HepG2 (cell line): ENCODE measurements around the gene SLC43A1. TPM values are rescaled to one million over a fixed set of nuclear protein-coding genes. Genes with fewer than 3 reads are reported as not detected.

Experiments used
- FLYWCH1 ChIP-seq: sonication (generic); formaldehyde crosslinking; IDR thresholded peaks from 2 replicates; pipeline ENCODE4 v1.8.1; 2023; ENCODE audit warnings: mild to moderate bottlenecking, missing genetic modification reagents
- HDAC2 ChIP-seq: sonication (generic); formaldehyde crosslinking; IDR thresholded peaks from 2 replicates; pipeline ENCODE4 v1.4.0; 2020; ENCODE audit warnings: missing genetic modification reagents
- HNRNPLL ChIP-seq: fragments of 200-400 bp; formaldehyde crosslinking; IDR thresholded peaks from 2 replicates; pipeline ENCODE4 v1.6.1; 2017; ENCODE audit warnings: mild to moderate bottlenecking, low read depth, low read length; ENCODE audit not compliant: poor library complexity, severe bottlenecking
- MED13 ChIP-seq: sonication (generic); formaldehyde crosslinking; IDR thresholded peaks from 2 replicates; pipeline ENCODE4 v1.5.0; 2020; ENCODE audit warnings: missing genetic modification reagents
- NAIF1 ChIP-seq: sonication (generic); formaldehyde crosslinking; IDR thresholded peaks from 2 replicates; pipeline ENCODE4 v1.5.0; 2020; ENCODE audit warnings: mild to moderate bottlenecking, missing genetic modification reagents, borderline replicate concordance
- SETDB1 ChIP-seq: sonication (generic); formaldehyde crosslinking; IDR thresholded peaks from 2 replicates; pipeline ENCODE4 v1.5.1; 2020; ENCODE audit warnings: missing genetic modification reagents, mild to moderate bottlenecking, borderline replicate concordance
- SOX6 ChIP-seq, 2 experiments: fragments of 450-650 bp in 1 of 2; sonication (generic) in 1 of 2; formaldehyde crosslinking in 1 of 2; IDR thresholded peaks; 2 replicates each; pipeline versions ENCODE4 v1.4.0 to v1.6.1; 2017 to 2020; ENCODE audit warnings: antibody characterized with exemption in 1 of 2, mild to moderate bottlenecking in 1 of 2, missing genetic modification reagents in 1 of 2
- SRSF9 ChIP-seq: fragments of 200-400 bp; formaldehyde crosslinking; IDR thresholded peaks from 2 replicates; pipeline ENCODE4 v1.6.1; 2018; ENCODE audit warnings: borderline replicate concordance, mild to moderate bottlenecking, low read depth, low read length; ENCODE audit not compliant: insufficient read depth, poor library complexity, severe bottlenecking
- TBP ChIP-seq: sonication (generic); formaldehyde crosslinking; IDR thresholded peaks from 2 replicates; pipeline ENCODE4 v1.5.0; 2020; ENCODE audit warnings: missing genetic modification reagents
- TCF7 ChIP-seq: sonication (generic); IDR thresholded peaks from 2 replicates; pipeline ENCODE4 v1.6.1; 2016; ENCODE audit warnings: antibody characterized with exemption, low read depth
- ZBTB44 ChIP-seq: sonication (generic); formaldehyde crosslinking; IDR thresholded peaks from 2 replicates; pipeline ENCODE4 v1.4.0; 2020; ENCODE audit warnings: missing genetic modification reagents
- ZMYM3 ChIP-seq: sonication (generic); formaldehyde crosslinking; IDR thresholded peaks from 2 replicates; pipeline ENCODE4 v1.5.1; 2020; ENCODE audit warnings: mild to moderate bottlenecking, missing genetic modification reagents
- ZNF235 ChIP-seq: sonication (generic); formaldehyde crosslinking; IDR thresholded peaks from 2 replicates; pipeline ENCODE4 v1.8.1; 2023; ENCODE audit warnings: mild to moderate bottlenecking, missing genetic modification reagents, borderline replicate concordance
- ZNF264 ChIP-seq: sonication (generic); formaldehyde crosslinking; IDR thresholded peaks from 2 replicates; pipeline ENCODE4 v1.4.0; 2020; ENCODE audit warnings: missing genetic modification reagents
- ZNF296 ChIP-seq: sonication (generic); formaldehyde crosslinking; conservative IDR thresholded peaks from 2 replicates; pipeline ENCODE4 v1.5.0; 2020; ENCODE audit warnings: mild to moderate bottlenecking, missing genetic modification reagents
- ZNF460 ChIP-seq: sonication (generic); formaldehyde crosslinking; IDR thresholded peaks from 2 replicates; pipeline ENCODE4 v1.5.1; 2020; ENCODE audit warnings: missing genetic modification reagents, mild to moderate bottlenecking, borderline replicate concordance
- ZNF468 ChIP-seq: sonication (generic); formaldehyde crosslinking; IDR thresholded peaks from 2 replicates; pipeline ENCODE4 v1.8.0; 2022; ENCODE audit warnings: mild to moderate bottlenecking, moderate library complexity, missing genetic modification reagents
- ZNF678 ChIP-seq: sonication (generic); formaldehyde crosslinking; IDR thresholded peaks from 2 replicates; pipeline ENCODE4 v1.4.0; 2020; ENCODE audit warnings: mild to moderate bottlenecking, missing genetic modification reagents
- ZNF746 ChIP-seq: sonication (generic); formaldehyde crosslinking; IDR thresholded peaks from 2 replicates; pipeline ENCODE4 v1.8.0; 2022; ENCODE audit warnings: mild to moderate bottlenecking, missing genetic modification reagents
- ZNF777 ChIP-seq: sonication (generic); formaldehyde crosslinking; IDR thresholded peaks from 2 replicates; pipeline ENCODE4 v1.4.0; 2020; ENCODE audit warnings: missing genetic modification reagents
- ZSCAN31 ChIP-seq: sonication (generic); formaldehyde crosslinking; IDR thresholded peaks from 2 replicates; pipeline ENCODE4 v1.5.0; 2020; ENCODE audit warnings: low read depth, mild to moderate bottlenecking, missing genetic modification reagents
- polyA plus RNA-seq, 8 experiments: library from polyadenylated mRNA; depleted of rRNA in 3 of 8; stranded (reverse) in 7 of 8; unstranded in 1 of 8; fragments of >200 nt; fragmentation: Illumina TruSeq in 4 of 8; extraction: Trizol in 4 of 8; gene quantifications; 2 replicates each; pipeline versions ENCODE4 v1.2.1 to v1.2.3, GENCODE V29; 2011 to 2016; ENCODE audit warnings: low read depth in 4 of 8, missing spikeins in 1 of 8, mixed read lengths in 1 of 8; ENCODE audit not compliant: insufficient read depth in 1 of 8
- total RNA-seq, 5 experiments: library from RNA; depleted of rRNA; stranded (reverse); fragments of >200 nt; fragmentation: Illumina TruSeq; extraction: Trizol; gene quantifications; 2 replicates each; pipeline ENCODE4 v1.2.3, GENCODE V29; 2016; ENCODE audit warnings: low read depth in 1 of 5
- TF ChIP-seq, protein P1 (sequence below): sonication (generic); formaldehyde crosslinking; IDR thresholded peaks from 2 replicates; pipeline ENCODE4 v1.9.0; 2021; ENCODE audit warnings: missing genetic modification reagents, mild to moderate bottlenecking, borderline replicate concordance
- TF ChIP-seq, protein P2 (sequence below): conservative IDR thresholded peaks from 2 replicates; pipeline ENCODE4 v1.6.1; 2018; ENCODE audit warnings: missing genetic modification reagents
- TF ChIP-seq, protein P3 (sequence below): sonication (generic); formaldehyde crosslinking; IDR thresholded peaks from 2 replicates; pipeline ENCODE4 v1.8.0; 2022; ENCODE audit warnings: mild to moderate bottlenecking, missing genetic modification reagents, moderate library complexity
- TF ChIP-seq, protein P4 (sequence below): sonication (generic); formaldehyde crosslinking; IDR thresholded peaks from 2 replicates; pipeline ENCODE4 v1.4.0; 2020; ENCODE audit warnings: missing genetic modification reagents

SLC43A1 gene
- total and polyA plus RNA-seq, 2 of the 13 experiments (the other 11 are each of a cell fraction or from before 2014, with no cell fraction given): 72.3 to 87.6 TPM

DNA sequence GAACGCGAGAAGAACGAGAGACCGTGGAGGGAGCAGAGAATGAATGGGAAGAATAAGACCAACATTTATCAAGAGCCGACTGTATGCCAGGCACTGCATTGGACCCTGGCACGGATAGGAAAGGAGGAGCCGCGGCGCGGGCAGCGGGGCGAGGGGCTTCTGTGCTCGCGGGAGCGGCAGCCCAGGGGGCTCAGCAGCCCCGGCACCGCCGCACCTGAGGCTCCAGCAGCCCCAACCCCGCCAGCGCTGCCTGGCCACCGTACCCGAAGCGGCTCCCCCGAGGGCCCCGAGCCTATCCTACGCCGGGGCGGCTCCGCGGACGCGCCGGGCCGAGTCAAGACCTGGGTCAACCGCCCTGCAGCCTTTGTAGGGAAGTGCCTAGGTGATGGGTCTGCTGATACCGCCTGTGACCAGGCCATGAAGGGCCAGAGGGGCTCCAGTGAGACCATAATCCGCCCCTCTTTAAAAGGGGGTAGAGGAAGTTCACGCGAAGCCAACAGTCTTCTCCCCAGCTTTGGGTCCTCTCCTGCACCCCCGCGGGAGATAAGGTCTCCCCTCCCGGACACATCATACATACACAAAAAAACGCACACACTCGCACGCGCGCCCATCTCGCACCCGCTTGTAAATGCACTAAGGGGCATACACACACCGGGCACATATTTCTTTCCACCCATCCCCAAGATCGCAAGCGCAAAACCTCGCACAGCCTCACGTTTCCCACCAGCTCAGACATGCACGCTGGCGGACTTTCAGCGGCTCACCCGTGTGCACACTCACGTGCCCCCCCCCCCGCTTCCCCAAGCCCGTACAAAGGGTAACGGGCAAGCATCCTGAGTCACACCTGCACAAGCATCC lies 56.1 kb downstream of the SLC43A1 start (continued):
- TF ChIP-seq ZNF777 (peak; percentile 65), SRSF9 (no peak), SETDB1 (no peak), TCF7 (no peak), SOX6 (IDR thresholded peaks at IDR 0.05) (no peak), SOX6 (CRISPR knock-in tag; IDR thresholded peaks at IDR 0.05) (no peak), ZNF264 (CRISPR knock-in tag) (no peak), ZNF746 (CRISPR knock-in tag) (no peak), HNRNPLL (peak; percentile 15), NAIF1 (0 out of 2 replicates have a peak, but pooled peaks have one; percentile 51), ZBTB44 (CRISPR knock-in tag) (no peak), TBP (CRISPR knock-in tag) (no peak), ZNF296 (CRISPR knock-in tag) (no peak), ZNF678 (CRISPR knock-in tag) (no peak), MED13 (CRISPR knock-in tag) (no peak), ZMYM3 (CRISPR knock-in tag) (no peak), ZNF468 (CRISPR knock-in tag) (no peak), HDAC2 (CRISPR knock-in tag) (no peak), ZSCAN31 (CRISPR knock-in tag) (no peak), ZNF460 (CRISPR knock-in tag) (no peak), ZNF235 (CRISPR knock-in tag) (no peak), FLYWCH1 (CRISPR knock-in tag) (no peak)
- TF ChIP-seq, protein P1, sequence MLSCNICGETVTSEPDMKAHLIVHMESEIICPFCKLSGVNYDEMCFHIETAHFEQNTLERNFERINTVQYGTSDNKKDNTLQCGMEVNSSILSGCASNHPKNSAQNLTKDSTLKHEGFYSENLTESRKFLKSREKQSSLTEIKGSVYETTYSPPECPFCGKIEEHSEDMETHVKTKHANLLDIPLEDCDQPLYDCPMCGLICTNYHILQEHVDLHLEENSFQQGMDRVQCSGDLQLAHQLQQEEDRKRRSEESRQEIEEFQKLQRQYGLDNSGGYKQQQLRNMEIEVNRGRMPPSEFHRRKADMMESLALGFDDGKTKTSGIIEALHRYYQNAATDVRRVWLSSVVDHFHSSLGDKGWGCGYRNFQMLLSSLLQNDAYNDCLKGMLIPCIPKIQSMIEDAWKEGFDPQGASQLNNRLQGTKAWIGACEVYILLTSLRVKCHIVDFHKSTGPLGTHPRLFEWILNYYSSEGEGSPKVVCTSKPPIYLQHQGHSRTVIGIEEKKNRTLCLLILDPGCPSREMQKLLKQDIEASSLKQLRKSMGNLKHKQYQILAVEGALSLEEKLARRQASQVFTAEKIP (CRISPR knock-in tag): no peak
- TF ChIP-seq, protein P2, sequence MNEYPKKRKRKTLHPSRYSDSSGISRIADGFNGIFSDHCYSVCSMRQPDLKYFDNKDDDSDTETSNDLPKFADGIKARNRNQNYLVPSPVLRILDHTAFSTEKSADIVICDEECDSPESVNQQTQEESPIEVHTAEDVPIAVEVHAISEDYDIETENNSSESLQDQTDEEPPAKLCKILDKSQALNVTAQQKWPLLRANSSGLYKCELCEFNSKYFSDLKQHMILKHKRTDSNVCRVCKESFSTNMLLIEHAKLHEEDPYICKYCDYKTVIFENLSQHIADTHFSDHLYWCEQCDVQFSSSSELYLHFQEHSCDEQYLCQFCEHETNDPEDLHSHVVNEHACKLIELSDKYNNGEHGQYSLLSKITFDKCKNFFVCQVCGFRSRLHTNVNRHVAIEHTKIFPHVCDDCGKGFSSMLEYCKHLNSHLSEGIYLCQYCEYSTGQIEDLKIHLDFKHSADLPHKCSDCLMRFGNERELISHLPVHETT: no peak
- TF ChIP-seq, protein P3, sequence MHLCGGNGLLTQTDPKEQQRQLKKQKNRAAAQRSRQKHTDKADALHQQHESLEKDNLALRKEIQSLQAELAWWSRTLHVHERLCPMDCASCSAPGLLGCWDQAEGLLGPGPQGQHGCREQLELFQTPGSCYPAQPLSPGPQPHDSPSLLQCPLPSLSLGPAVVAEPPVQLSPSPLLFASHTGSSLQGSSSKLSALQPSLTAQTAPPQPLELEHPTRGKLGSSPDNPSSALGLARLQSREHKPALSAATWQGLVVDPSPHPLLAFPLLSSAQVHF (CRISPR knock-in tag): no peak
- TF ChIP-seq, protein P4, sequence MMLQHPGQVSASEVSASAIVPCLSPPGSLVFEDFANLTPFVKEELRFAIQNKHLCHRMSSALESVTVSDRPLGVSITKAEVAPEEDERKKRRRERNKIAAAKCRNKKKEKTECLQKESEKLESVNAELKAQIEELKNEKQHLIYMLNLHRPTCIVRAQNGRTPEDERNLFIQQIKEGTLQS (CRISPR knock-in tag): no peak
